ENCODE measurements around the gene LAMTOR2. TPM values are rescaled to one million over a fixed set of nuclear protein-coding genes. Genes with fewer than 3 reads are reported as not detected.

Gene LAMTOR2
- total and polyA plus RNA-seq, 2 donors (not counting 1 experiment from before 2014, with no cell fraction given), result 56.3 to 84.7 TPM

- peak within 1 kb of the TSS; percentile 82 to 98 (median 90) for H3K4me3 ChIP-seq (replicated peaks in 1 of 4; ENCODE audit: control extremely low read depth in 1 of 4, insufficient read depth in 1 of 4, low read depth in 3 of 4, low read length in 4 of 4)
- TF ChIP-seq CTCF (conservative IDR thresholded peaks at IDR 0.05 in 1 of 2, IDR thresholded peaks at IDR 0.05 in 1 of 2; ENCODE audit: low read depth in 1 of 2, low read length in 2 of 2) (peak; percentile 15 to 25), EZH2 (IDR thresholded peaks at IDR 0.05; ENCODE audit: low read length, missing control alignments) (no peak)
- H3K9ac ChIP-seq (ENCODE audit: insufficient read depth, low read length), result peak within 1 kb of the TSS; percentile 69
- no peaks in the 10 kb centered on the region for H4K20me1 ChIP-seq (ENCODE audit: control insufficient read depth, extremely low read depth, insufficient read depth, low read length)
- H3K27me3 ChIP-seq (ENCODE audit: control insufficient read depth, insufficient read depth, low read length), result no peaks in the 10 kb centered on the region
- H3K9me3 ChIP-seq (ENCODE audit: control insufficient read depth, insufficient read depth, low read depth, low read length), result no peaks in the 10 kb centered on the region
- H3K27ac ChIP-seq (ENCODE audit: insufficient read depth, low read length), result peak within 1 kb of the TSS; percentile 89
- DNase-seq (ENCODE audit: low read depth in 2 of 2), result peak; percentile 82 to 87
- peak within 1 kb of the TSS; percentile 100 for H3K4me2 ChIP-seq (ENCODE audit: extremely low read depth, insufficient read depth, low read length)
- peak within 1 kb of the TSS; percentile 49 for H2AFZ ChIP-seq (ENCODE audit: low read length)
- peaks cover 14% of the 10 kb centered on the region for H3K79me2 ChIP-seq (ENCODE audit: control insufficient read depth, insufficient read depth, low read length)
- peaks cover 7% of the 10 kb centered on the region for H3K4me1 ChIP-seq (ENCODE audit: control insufficient read depth, extremely low read depth, insufficient read depth, low read length)
- H3K36me3 ChIP-seq (ENCODE audit: control insufficient read depth, insufficient read depth, low read length), result peaks cover 3% of the 10 kb centered on the region
Measured at GRCh38 chr1:156053768-156054499, 648 bp upstream of the LAMTOR2 start, which contains the start of gene UBQLN4. UBQLN4 (minus strand) TSS chr1:156053798; CDS start chr1:156053701, 97 bp downstream.

DNA sequence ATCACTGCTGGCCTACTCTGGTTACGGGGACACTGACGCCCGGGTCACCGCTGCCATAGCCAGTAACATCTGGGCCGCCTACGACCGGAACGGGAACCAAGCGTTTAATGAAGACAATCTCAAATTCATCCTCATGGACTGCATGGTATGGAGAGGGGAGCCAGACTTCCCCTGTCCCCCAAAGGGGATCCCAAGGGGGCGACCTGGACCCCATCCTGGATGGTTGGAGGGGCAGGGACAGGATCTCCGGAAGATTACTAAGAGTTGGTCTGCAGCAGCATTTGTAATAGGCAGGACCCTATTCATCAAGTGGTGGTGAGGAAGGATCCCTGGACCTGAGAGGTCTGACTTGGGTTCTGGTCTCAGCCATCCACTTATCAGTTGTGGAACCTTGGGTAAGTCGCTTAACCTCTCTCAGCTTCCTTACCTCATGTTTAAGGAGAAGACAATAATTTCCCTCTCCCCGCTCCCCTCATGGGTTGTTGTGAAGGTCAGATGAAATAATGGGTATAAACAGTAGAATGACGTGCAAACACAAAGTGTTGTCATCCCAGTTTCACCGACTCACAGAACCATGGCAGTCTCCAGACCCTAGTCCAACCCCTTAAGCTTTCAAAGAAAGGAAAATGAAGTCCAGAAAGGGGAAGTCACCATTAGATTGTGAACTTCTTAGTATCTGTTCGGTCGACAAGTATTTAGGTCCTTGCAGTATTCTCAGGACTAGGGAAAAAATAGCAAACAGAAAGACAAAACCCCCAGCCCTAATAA, 883 bp downstream of the LAMTOR2 start:
- Histone ChIP-seq H3K79me2 (ENCODE audit: control insufficient read depth, insufficient read depth, low read length) (peaks cover 14% of the 10 kb centered on the region), H3K36me3 (ENCODE audit: control insufficient read depth, insufficient read depth, low read length) (peaks cover 2% of the 10 kb centered on the region), H3K27me3 (ENCODE audit: control insufficient read depth, insufficient read depth, low read length) (no peaks in the 10 kb centered on the region), H3K9me3 (ENCODE audit: control insufficient read depth, insufficient read depth, low read depth, low read length) (no peaks in the 10 kb centered on the region), H3K4me2 (ENCODE audit: extremely low read depth, insufficient read depth, low read length) (peak overlapping the region; percentile 100), H3K27ac (ENCODE audit: insufficient read depth, low read length) (peak overlapping the region; percentile 74), H3K4me3 (replicated peaks in 1 of 4; ENCODE audit: control extremely low read depth in 1 of 4, insufficient read depth in 1 of 4, low read depth in 3 of 4, low read length in 4 of 4) (peak overlapping the region; percentile 82 to 98 (median 90)), H4K20me1 (ENCODE audit: control insufficient read depth, extremely low read depth, insufficient read depth, low read length) (no peaks in the 10 kb centered on the region), H3K9ac (ENCODE audit: insufficient read depth, low read length) (peak overlapping the region; percentile 58), H2AFZ (ENCODE audit: low read length) (peak overlapping the region; percentile 96), H3K4me1 (ENCODE audit: control insufficient read depth, extremely low read depth, insufficient read depth, low read length) (peaks cover 7% of the 10 kb centered on the region)
- no peak for DNase-seq (ENCODE audit: low read depth in 2 of 2)
- TF ChIP-seq EZH2 (IDR thresholded peaks at IDR 0.05; ENCODE audit: low read length, missing control alignments) (no peak), CTCF (conservative IDR thresholded peaks at IDR 0.05 in 1 of 2, IDR thresholded peaks at IDR 0.05 in 1 of 2; ENCODE audit: low read depth in 1 of 2, low read length in 2 of 2) (no peak)

DNA sequence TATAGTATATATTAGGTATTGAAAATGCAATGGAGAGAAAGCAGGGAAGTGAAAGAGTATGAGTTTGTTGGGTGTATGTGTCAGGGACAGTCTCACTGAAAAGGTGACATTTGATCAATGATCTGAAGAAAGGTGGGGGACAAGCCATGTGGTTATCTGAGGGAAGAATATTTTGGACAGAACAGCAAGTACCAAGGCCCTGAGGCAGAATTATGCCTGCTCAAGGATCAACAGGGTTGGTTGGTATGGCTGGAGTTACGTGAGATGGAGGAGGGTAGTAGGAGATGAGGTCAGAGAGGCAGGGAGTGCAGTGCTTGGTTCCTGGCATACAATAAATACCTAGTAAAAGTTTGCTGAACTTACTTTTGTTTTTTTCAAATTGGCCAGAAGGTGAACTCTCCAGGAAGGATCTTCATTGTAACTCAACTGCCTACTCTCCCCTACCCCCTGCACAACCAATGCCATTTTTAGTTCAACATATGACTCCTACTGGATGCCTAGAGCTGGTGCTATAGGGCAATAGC, 1.8 kb downstream of the LAMTOR2 start:
- TF ChIP-seq CTCF (conservative IDR thresholded peaks at IDR 0.05 in 1 of 2, IDR thresholded peaks at IDR 0.05 in 1 of 2; ENCODE audit: low read depth in 1 of 2, low read length in 2 of 2) (no peak), EZH2 (IDR thresholded peaks at IDR 0.05; ENCODE audit: low read length, missing control alignments) (no peak)
- H4K20me1 ChIP-seq (ENCODE audit: control insufficient read depth, extremely low read depth, insufficient read depth, low read length), result no peaks in the 10 kb centered on the region
- no peak overlapping the region for H2AFZ ChIP-seq (ENCODE audit: low read length)
- no peak overlapping the region for H3K9ac ChIP-seq (ENCODE audit: insufficient read depth, low read length)
- H3K9me3 ChIP-seq (ENCODE audit: control insufficient read depth, insufficient read depth, low read depth, low read length), result no peaks in the 10 kb centered on the region
- peaks cover 14% of the 10 kb centered on the region for H3K79me2 ChIP-seq (ENCODE audit: control insufficient read depth, insufficient read depth, low read length)
- no peak overlapping the region for H3K27ac ChIP-seq (ENCODE audit: insufficient read depth, low read length)
- peak overlapping the region in 1 of 4 experiments; percentile 0 for H3K4me3 ChIP-seq (replicated peaks in 1 of 4; ENCODE audit: control extremely low read depth in 1 of 4, insufficient read depth in 1 of 4, low read depth in 3 of 4, low read length in 4 of 4)
- H3K27me3 ChIP-seq (ENCODE audit: control insufficient read depth, insufficient read depth, low read length), result no peaks in the 10 kb centered on the region
- no peak overlapping the region for H3K4me2 ChIP-seq (ENCODE audit: extremely low read depth, insufficient read depth, low read length)
- peaks cover 7% of the 10 kb centered on the region for H3K4me1 ChIP-seq (ENCODE audit: control insufficient read depth, extremely low read depth, insufficient read depth, low read length)
- DNase-seq (ENCODE audit: low read depth in 2 of 2), result no peak
- H3K36me3 ChIP-seq (ENCODE audit: control insufficient read depth, insufficient read depth, low read length), result peaks cover 2% of the 10 kb centered on the region

All from fibroblast of lung (primary cell).